Adipocyte (in vitro differentiated cells): Measurements from ENCODE around the gene ZNF12.
"Not testable (repeated sequence)": the region's sequence is repeated elsewhere in the genome, so short reads cannot be mapped to it uniquely, and the experiment has no call there.

ENCODE experiments used
- DNase-seq: peaks from one replicate; pipeline ENCODE4 v3.0.0-alpha.2; 2015; ENCODE audit warnings: low read depth
- H3K27me3 ChIP-seq: replicated peaks from 2 replicates; pipeline ENCODE4 v1.7.0; 2013; ENCODE audit warnings: mild to moderate bottlenecking, low read length, moderate library complexity; ENCODE audit not compliant: control insufficient read depth, insufficient read depth
- H3K36me3 ChIP-seq: 2 replicates; pipeline ENCODE4 v1.7.0; 2013; ENCODE audit warnings: low read length, mild to moderate bottlenecking, moderate library complexity; ENCODE audit not compliant: control insufficient read depth, insufficient read depth, severe bottlenecking
- H3K4me1 ChIP-seq: 2 replicates; pipeline ENCODE4 v1.7.0; 2013; ENCODE audit warnings: mild to moderate bottlenecking, low read length, moderate library complexity; ENCODE audit not compliant: control insufficient read depth, insufficient read depth
- H3K4me3 ChIP-seq: 2 replicates; pipeline ENCODE4 v1.7.0; 2013; ENCODE audit warnings: mild to moderate bottlenecking, low read length, moderate library complexity
- H3K9ac ChIP-seq: 2 replicates; pipeline ENCODE4 v1.7.0; 2013; ENCODE audit warnings: mild to moderate bottlenecking, low read length, moderate library complexity
- H3K9me3 ChIP-seq: 2 replicates; pipeline ENCODE4 v1.7.0; 2013; ENCODE audit warnings: mild to moderate bottlenecking, low read length, moderate library complexity; ENCODE audit not compliant: control insufficient read depth

ZNF12 gene

DNA sequence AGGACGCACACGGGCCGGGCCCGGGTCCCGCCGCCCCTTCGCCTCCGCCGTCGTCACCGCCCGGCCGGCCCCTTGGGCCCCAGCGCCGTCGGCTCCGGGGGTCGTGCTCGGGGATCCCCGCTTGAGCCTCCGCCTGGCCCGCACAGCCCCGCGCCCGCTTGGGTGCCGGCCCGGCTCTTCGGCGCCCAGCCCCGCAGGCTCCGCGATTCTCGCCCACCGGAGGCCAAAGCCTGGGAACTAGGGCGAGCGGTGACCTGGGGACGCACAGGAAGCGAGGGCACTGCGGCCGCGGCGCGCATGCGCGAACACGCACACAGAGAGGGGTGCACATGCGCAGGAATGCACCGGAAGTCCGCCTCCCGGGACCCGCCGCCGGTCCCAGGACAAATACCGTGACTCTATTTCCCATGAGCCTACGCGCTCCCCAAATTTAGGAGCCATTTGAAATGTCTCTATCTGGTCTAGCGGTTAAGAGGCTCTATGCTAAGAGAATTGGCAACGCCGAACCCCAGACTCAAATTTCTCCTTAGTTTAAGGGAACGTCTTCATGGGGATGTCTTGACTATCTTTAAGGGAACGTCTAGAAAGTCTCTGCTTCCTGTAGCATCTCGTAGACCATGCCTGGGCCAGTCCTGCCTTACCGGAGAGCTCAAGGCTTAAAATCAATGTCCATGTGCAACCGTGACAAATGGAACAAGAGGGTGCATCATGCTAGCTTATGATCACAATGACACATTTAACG lies at the start of gene ZNF12:
ZNF12 (minus strand) TSS at position 282 of the 742 bp plus-strand sequence. CDS start 1,774 bp downstream, outside the sequence.
- Histone ChIP-seq H3K4me1 (peaks cover 17% of the 10 kb centered on the region), H3K9ac (peak within 1 kb of the TSS; percentile 98), H3K4me3 (peak within 1 kb of the TSS; percentile 96), H3K36me3 (peaks cover 25% of the 10 kb centered on the region), H3K9me3 (peaks cover 19% of the 10 kb centered on the region), H3K27me3 (no peaks in the 10 kb centered on the region)
- peak; percentile 98 for DNase-seq

DNA sequence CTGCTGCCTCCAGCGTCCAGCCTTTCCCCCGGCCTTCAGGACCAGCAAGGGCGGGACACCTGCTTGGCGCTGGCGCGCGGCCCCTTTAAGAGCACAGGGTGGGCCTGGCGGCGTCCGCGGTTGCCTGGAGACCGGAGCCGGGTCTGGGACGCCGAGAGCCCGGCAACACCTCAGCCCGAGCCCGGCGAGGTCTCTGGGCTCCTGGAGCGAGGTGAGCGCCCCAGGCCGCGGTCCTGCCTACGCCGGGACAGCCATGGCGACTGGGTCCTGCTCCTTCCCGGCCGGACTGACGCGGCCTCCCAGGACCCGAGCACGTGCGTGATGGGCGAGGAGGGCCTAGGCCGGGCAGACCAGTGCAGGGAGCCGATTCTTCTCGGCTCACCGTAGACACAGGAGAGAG lies 47.2 kb upstream of the ZNF12 start, which contains the start of gene RSPH10B2:
RSPH10B2 (plus strand) TSS at position 140 of the 400 bp plus-strand sequence. CDS start 3,575 bp downstream, outside the sequence.
- not testable (repeated sequence) for H3K9me3 ChIP-seq, H3K36me3 ChIP-seq, H3K9ac ChIP-seq, H3K27me3 ChIP-seq, DNase-seq, H3K4me3 ChIP-seq, H3K4me1 ChIP-seq

DNA sequence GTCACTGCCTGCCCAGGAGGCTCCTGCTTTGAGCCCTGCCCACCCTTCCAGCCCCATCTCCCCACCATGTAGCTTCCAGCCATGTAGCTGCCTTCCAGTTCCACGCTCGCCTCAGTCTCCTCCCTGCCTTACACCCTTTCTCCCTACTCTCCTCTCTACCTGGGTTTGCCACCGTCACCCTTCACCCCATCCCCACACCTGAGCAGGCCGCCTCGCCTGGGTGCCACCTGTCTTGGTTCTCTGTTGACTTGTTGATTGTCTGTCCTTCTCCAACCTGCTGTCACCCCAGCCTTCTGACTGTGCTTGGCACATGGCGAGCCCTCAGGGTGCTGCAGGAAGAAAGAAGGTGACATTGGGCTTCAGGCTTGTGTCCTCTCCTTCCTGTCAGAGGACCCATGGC lies 43.4 kb upstream of the ZNF12 start:
- not testable (repeated sequence) for H3K36me3 ChIP-seq, H3K9me3 ChIP-seq, H3K4me1 ChIP-seq, H3K4me3 ChIP-seq, DNase-seq, H3K27me3 ChIP-seq, H3K9ac ChIP-seq

GRCh38 chr7:6749335-6749734 lies 42.6 kb upstream of the ZNF12 start:
- not testable (repeated sequence) for H3K9me3 ChIP-seq, H3K36me3 ChIP-seq, H3K4me3 ChIP-seq, H3K9ac ChIP-seq, H3K4me1 ChIP-seq, H3K27me3 ChIP-seq, DNase-seq

DNA sequence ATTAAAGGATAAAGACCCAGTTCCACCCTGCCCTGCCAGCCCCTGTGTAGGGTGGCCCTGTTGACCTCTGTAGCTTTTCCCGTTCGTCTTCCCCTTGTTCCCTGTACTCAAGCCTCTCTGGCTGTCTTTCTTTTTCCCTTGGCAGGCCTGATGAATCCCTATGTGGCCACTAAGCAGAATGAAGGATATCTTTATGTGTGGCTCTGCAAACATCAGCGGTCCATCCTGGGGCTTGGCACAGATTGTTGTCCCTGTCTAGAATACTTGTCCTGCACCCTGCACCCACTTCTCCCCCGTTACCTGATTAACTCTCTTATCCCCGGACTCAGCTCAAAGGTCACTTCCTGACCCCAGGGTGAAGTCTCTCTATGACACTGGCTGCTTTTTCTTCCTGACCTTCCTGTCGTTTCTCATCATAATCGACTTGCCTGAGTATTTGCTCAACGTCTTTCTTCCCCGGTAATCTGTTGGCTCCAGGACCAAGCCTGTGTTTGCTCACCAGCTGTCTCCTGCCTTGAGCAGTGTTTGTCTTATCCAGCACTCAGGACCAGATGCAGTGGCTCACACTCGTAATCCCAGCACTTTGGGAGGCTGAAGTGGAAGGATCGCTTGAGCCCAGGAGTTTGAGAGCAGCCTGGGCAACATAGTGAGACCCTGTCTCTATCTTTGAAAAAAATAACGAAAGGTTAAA lies 37.8 kb upstream of the ZNF12 start:
- not testable (repeated sequence) for H3K4me3 ChIP-seq, H3K9me3 ChIP-seq, H3K4me1 ChIP-seq, H3K9ac ChIP-seq, H3K36me3 ChIP-seq, DNase-seq, H3K27me3 ChIP-seq

DNA sequence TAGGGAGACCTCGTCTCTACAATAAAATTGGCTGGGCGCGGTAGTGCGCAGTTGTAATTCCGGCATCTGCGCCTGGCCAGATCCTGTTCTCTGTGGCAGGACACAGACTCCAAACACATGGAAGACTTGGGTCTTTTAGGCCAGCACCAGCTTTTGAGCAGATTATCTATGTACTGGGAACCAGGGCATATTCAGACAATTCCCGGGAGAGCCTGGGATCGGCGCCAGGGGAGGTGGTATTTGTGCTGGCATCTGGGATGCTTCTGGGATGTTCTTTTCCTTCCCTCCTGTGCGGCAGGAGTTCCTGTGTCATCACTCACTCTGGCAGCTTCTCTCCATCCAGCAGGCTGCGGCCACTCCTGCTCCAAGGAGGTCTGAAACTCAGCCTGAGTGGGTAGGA lies 31.7 kb upstream of the ZNF12 start:
- H3K36me3 ChIP-seq, result peaks cover 40% of the 10 kb centered on the region

DNA sequence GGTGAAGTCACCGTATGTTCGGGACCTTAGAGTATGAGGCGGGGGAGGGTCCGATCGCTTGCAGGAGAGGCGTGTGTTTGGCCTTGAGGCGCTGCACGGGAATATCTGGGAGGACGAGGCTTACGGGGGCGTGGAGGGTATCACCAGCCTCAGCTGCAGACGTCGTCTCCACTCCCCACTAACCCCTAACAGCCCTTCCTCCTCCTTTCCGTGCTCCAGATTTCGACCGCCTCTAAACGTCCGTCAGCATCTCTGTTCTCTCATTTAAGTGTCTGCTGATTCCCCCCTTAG lies 23.5 kb upstream of the ZNF12 start:
- Histone ChIP-seq H3K9ac (peak overlapping the region; percentile 93), H3K9me3 (no peaks in the 10 kb centered on the region), H3K4me1 (peaks cover 8% of the 10 kb centered on the region), H3K27me3 (no peaks in the 10 kb centered on the region), H3K4me3 (peak overlapping the region; percentile 90), H3K36me3 (peaks cover 18% of the 10 kb centered on the region)
- DNase-seq, result no peak

More for the DNA sequence above, 31.7 kb upstream of the ZNF12 start:
- not testable (repeated sequence) for H3K4me1 ChIP-seq, H3K4me3 ChIP-seq, DNase-seq, H3K9me3 ChIP-seq, H3K27me3 ChIP-seq, H3K9ac ChIP-seq

- H3K4me1 ChIP-seq, result peaks cover 8% of the 10 kb centered on the region
Observed at GRCh38 chr7:6729492-6730342, 23.0 kb upstream of the ZNF12 start.

GRCh38 chr7:6728893-6729491 lies 22.2 kb upstream of the ZNF12 start:
- H3K4me1 ChIP-seq, H3K9me3 ChIP-seq, H3K27me3 ChIP-seq, DNase-seq: not testable (repeated sequence)
- H3K36me3 ChIP-seq, result peaks cover 14% of the 10 kb centered on the region
- H3K4me3 ChIP-seq, result peak overlapping the region; percentile 90
- peak overlapping the region; percentile 93 for H3K9ac ChIP-seq

More at GRCh38 chr7:6729492-6730342, 23.0 kb upstream of the ZNF12 start:
- H3K36me3 ChIP-seq, result peaks cover 18% of the 10 kb centered on the region
- peak; percentile 96 for DNase-seq
- H3K9ac ChIP-seq, result peak overlapping the region; percentile 93
- H3K9me3 ChIP-seq, result no peaks in the 10 kb centered on the region
- no peaks in the 10 kb centered on the region for H3K27me3 ChIP-seq
- peak overlapping the region; percentile 90 for H3K4me3 ChIP-seq

DNA sequence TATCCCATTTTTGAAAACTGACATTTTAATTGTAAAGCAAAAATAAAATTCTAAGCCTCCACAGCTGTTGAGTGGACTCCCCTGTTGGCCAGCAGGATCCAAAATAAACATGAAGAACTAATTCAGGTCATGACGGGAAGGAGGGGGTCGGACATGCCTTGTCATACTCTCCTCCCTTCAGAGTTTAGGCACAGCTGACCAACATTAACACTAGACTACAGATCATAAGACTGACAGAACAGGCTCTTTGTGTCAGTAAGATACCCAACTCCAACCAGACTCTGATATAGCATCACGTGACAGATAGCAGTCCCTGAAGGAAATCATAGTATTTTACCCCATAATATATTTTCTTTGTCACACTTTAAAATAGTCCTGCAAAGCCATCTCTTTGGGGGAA lies 20.9 kb upstream of the ZNF12 start:
- no peak overlapping the region for H3K9ac ChIP-seq
- no peaks in the 10 kb centered on the region for H3K9me3 ChIP-seq
- H3K27me3 ChIP-seq, result no peaks in the 10 kb centered on the region
- peaks cover under 1% of the 10 kb centered on the region for H3K36me3 ChIP-seq
- no peak for DNase-seq
- peaks cover 8% of the 10 kb centered on the region for H3K4me1 ChIP-seq
- no peak overlapping the region for H3K4me3 ChIP-seq

GRCh38 chr7:6726341-6726740 lies 19.6 kb upstream of the ZNF12 start:
- H3K9me3 ChIP-seq, H3K4me1 ChIP-seq, H3K9ac ChIP-seq, H3K27me3 ChIP-seq, H3K4me3 ChIP-seq, DNase-seq, H3K36me3 ChIP-seq: not testable (repeated sequence)
